ENCODE measurements around the gene FLYWCH2. TPM values are rescaled to one million over a fixed set of nuclear protein-coding genes. Genes with fewer than 3 reads are reported as not detected.

Gene FLYWCH2
- total and polyA plus RNA-seq, 2 experiments from 2014 or later = 48.6 to 60.3 TPM

DNA sequence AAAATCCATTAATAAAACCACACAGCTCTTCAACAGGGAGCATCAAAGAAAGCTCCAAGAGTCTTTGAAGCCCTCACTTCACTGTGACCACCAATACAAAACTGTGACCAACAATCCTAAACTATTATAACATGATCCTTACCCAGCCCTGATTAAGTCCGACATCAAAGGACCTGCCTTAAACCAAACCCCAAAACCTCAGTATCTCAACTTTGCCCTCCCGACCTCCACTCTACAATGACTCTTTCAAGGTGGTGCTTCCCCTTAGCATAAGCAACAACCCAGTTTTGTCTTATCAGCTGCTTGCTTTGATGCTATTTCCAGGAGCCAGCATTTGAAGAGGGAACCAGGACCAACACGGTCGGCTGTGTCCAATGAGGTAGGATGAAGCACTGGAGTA, 16.6 kb upstream of the FLYWCH2 start:
- no peaks in the 10 kb centered on the region for H3K9me2 ChIP-seq (ENCODE audit: insufficient read depth)
- H3F3A ChIP-seq (ENCODE audit: insufficient read depth) = no peaks in the 10 kb centered on the region
- H3K27ac ChIP-seq = no peak overlapping the region
- H3K4me3 ChIP-seq = no peak overlapping the region
- no peaks in the 10 kb centered on the region for H4K20me1 ChIP-seq (ENCODE audit: insufficient read depth)
- in situ Hi-C loops (cut with MboI) = no loop called here
- H3K4me2 ChIP-seq (ENCODE audit: unreplicated experiment) = no peak overlapping the region
- no peaks in the 10 kb centered on the region for H3K9me3 ChIP-seq (ENCODE audit: low read depth)
- H3K4me1 ChIP-seq (ENCODE audit: insufficient read depth) = peaks cover 6% of the 10 kb centered on the region; the same call in 1 of the 2 replicates
- no peak for DNase-seq
- 55 to 59% methylated on average over 3 to 4 of the region's 4 CpGs for WGBS, 2 experiments (ENCODE audit: low coverage in 1 of 2, low lambda C conversion rate in 2 of 2, missing lambda C conversion rate in 2 of 2)
- no peak overlapping the region for H2AFZ ChIP-seq
- no peak overlapping the region for H3K9ac ChIP-seq
- no peaks in the 10 kb centered on the region for H3K79me2 ChIP-seq (ENCODE audit: insufficient read depth)
- no peaks in the 10 kb centered on the region for H3K36me3 ChIP-seq (ENCODE audit: low read depth)
- TF ChIP-seq EZH2phosphoT487 (IDR thresholded peaks at IDR 0.05; ENCODE audit: insufficient read depth, low read depth) (no peak), EZH2 (IDR thresholded peaks at IDR 0.05; ENCODE audit: insufficient read depth, poor library complexity, severe bottlenecking) (no peak)
- H3K27me3 ChIP-seq (replicated peaks; ENCODE audit: insufficient read depth) = no peaks in the 10 kb centered on the region

GRCh38 chr16:2867661-2867986, 15.4 kb upstream of the FLYWCH2 start:
- H3K9me2 ChIP-seq (ENCODE audit: insufficient read depth) = no peaks in the 10 kb centered on the region
- H3K4me2 ChIP-seq (ENCODE audit: unreplicated experiment) = peak overlapping the region; percentile 80
- H3K27me3 ChIP-seq (replicated peaks; ENCODE audit: insufficient read depth) = no peaks in the 10 kb centered on the region
- H3F3A ChIP-seq (ENCODE audit: insufficient read depth) = no peaks in the 10 kb centered on the region
- H3K27ac ChIP-seq = peak overlapping the region; percentile 84
- no peaks in the 10 kb centered on the region for H3K79me2 ChIP-seq (ENCODE audit: insufficient read depth)
- WGBS, 2 experiments (ENCODE audit: low coverage in 1 of 2, low lambda C conversion rate in 2 of 2, missing lambda C conversion rate in 2 of 2) = 1 to 4% methylated on average over 8 of the region's 8 CpGs
- no peak for DNase-seq
- in situ Hi-C loops (cut with MboI) = no loop called here
- peak overlapping the region; percentile 82 for H2AFZ ChIP-seq
- peak overlapping the region; percentile 74 for H3K4me3 ChIP-seq
- H4K20me1 ChIP-seq (ENCODE audit: insufficient read depth) = no peaks in the 10 kb centered on the region
- H3K9me3 ChIP-seq (ENCODE audit: low read depth) = no peaks in the 10 kb centered on the region
- H3K36me3 ChIP-seq (ENCODE audit: low read depth) = no peaks in the 10 kb centered on the region
- H3K9ac ChIP-seq = peak overlapping the region; percentile 82
- TF ChIP-seq EZH2phosphoT487 (IDR thresholded peaks at IDR 0.05; ENCODE audit: insufficient read depth, low read depth) = no peak
- H3K4me1 ChIP-seq (ENCODE audit: insufficient read depth) = peaks cover 6% of the 10 kb centered on the region; the same call in 1 of the 2 replicates

DNA sequence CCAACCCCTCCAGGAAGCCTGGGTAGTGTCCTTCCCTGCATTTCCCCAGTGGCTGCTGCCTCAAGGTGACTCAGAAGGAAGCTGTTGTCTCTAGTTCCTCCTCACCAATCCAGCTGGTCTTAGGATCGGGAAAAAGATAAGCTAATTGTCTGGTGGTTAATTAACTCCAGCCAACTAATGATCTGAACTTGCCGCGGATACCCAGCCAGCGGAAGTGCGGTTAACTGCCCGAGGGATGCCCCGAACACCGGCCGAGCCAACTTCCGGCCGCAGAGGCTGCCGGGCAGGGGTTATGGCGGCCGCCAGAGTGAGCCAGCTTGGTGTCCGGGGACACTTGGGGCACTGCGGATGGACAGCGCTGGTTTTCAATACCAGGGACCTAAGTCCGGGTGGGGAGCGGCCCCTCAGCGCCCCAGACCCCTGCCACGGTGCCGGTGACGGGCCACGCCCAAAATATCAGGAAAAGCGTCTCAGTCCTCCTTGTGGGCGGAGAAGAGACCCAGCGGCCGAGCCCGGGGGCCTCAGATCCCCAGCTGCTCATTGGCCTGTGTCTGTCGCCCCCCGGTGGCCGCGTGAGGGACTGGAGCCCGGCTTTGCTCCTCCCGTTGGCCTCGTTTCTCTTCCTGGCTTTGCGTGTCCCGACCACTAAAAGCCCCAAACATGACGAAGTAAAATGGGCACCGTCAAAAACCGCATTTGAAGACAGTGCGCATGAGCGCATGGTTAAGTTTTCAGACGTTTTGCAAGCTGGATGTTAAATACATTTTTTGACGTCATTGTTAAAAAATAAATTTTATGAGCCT, 14.8 kb upstream of the FLYWCH2 start:
- Histone ChIP-seq H3K27me3 (replicated peaks; ENCODE audit: insufficient read depth) (no peaks in the 10 kb centered on the region), H3K4me1 (ENCODE audit: insufficient read depth) (peaks cover 6% of the 10 kb centered on the region; the same call in 1 of the 2 replicates), H3K9me3 (ENCODE audit: low read depth) (no peaks in the 10 kb centered on the region), H3K4me3 (peak overlapping the region; percentile 74), H2AFZ (peak overlapping the region; percentile 82), H3F3A (ENCODE audit: insufficient read depth) (no peaks in the 10 kb centered on the region), H3K36me3 (ENCODE audit: low read depth) (no peaks in the 10 kb centered on the region), H3K27ac (peak overlapping the region; percentile 84), H3K9me2 (ENCODE audit: insufficient read depth) (no peaks in the 10 kb centered on the region), H3K79me2 (ENCODE audit: insufficient read depth) (no peaks in the 10 kb centered on the region), H3K4me2 (ENCODE audit: unreplicated experiment) (peak overlapping the region; percentile 80), H4K20me1 (ENCODE audit: insufficient read depth) (no peaks in the 10 kb centered on the region), H3K9ac (peak overlapping the region; percentile 82)
- WGBS, 2 experiments (ENCODE audit: low coverage in 1 of 2, low lambda C conversion rate in 2 of 2, missing lambda C conversion rate in 2 of 2) = 0 to 1% methylated on average over 45 of the region's 45 CpGs
- TF ChIP-seq EZH2 (IDR thresholded peaks at IDR 0.05; ENCODE audit: insufficient read depth, poor library complexity, severe bottlenecking) (no peak), EZH2phosphoT487 (IDR thresholded peaks at IDR 0.05; ENCODE audit: insufficient read depth, low read depth) (no peak)
- in situ Hi-C loops (cut with MboI) = no loop called here
- peak; percentile 97 for DNase-seq

DNA sequence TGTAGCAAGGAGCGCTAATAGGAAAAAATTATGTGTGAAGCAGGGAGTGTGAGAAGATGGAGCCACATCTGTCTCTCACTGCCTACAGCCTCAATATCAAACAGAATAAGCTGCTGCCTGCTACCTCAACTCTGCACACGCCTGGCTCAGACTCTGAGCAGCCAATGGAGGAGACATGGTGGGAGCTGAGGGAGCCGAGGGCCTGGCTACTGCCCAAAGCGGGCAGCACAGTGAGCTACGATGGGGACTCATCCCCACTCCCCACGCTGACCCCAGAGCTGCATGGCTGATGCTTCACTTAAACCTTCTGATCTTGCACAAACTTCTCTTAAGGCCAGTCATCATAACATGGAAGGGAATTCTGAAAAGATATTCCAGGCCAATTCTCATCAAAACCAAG, 11.1 kb upstream of the FLYWCH2 start:
- Histone ChIP-seq H3F3A (ENCODE audit: insufficient read depth) (no peaks in the 10 kb centered on the region), H3K36me3 (ENCODE audit: low read depth) (no peaks in the 10 kb centered on the region), H3K27me3 (replicated peaks; ENCODE audit: insufficient read depth) (no peaks in the 10 kb centered on the region), H3K4me2 (ENCODE audit: unreplicated experiment) (no peak overlapping the region), H4K20me1 (ENCODE audit: insufficient read depth) (no peaks in the 10 kb centered on the region), H3K9me3 (ENCODE audit: low read depth) (no peaks in the 10 kb centered on the region), H3K4me1 (ENCODE audit: insufficient read depth) (peaks cover 6% of the 10 kb centered on the region; the same call in 1 of the 2 replicates), H3K9ac (no peak overlapping the region), H3K4me3 (no peak overlapping the region), H3K79me2 (ENCODE audit: insufficient read depth) (no peaks in the 10 kb centered on the region), H2AFZ (no peak overlapping the region), H3K9me2 (ENCODE audit: insufficient read depth) (no peaks in the 10 kb centered on the region), H3K27ac (no peak overlapping the region)
- WGBS, 2 experiments (ENCODE audit: low coverage in 1 of 2, low lambda C conversion rate in 2 of 2, missing lambda C conversion rate in 2 of 2) = 64 to 70% methylated on average over 6 of the region's 6 CpGs
- DNase-seq = no peak
- no peak for TF ChIP-seq EZH2 (IDR thresholded peaks at IDR 0.05; ENCODE audit: insufficient read depth, poor library complexity, severe bottlenecking)
- no peak for TF ChIP-seq EZH2phosphoT487 (IDR thresholded peaks at IDR 0.05; ENCODE audit: insufficient read depth, low read depth)
- in situ Hi-C loops (cut with MboI) = no loop called here

All from GM23248 (cell line).